Activated T-cell treated with anti-CD3 and anti-CD28 coated beads, Interleukin-2, amount 50 U/mL, for 4 hours (primary cell): ENCODE results near the gene MLIP. TPM values are rescaled to one million over a fixed set of nuclear protein-coding genes. Genes with fewer than 3 reads are reported as not detected.
"Not testable (repeated sequence)": the region's sequence is repeated elsewhere in the genome, so short reads cannot be mapped to it uniquely, and the experiment has no call there.

Experiments used
- ATAC-seq, 2 donors: fragments of 200-7000 bp; cut with Tn5 transposase; one replicate each; pipeline ENCODE4 v1.10.0; 2021
- DNase-seq: peaks from one replicate; pipeline ENCODE4 v3.0.0-alpha.2; 2020
- H3K27me3 Mint-ChIP-seq: one replicate; pipeline ENCODE4 v1.8.0; 2021; ENCODE audit warnings: low read depth, mixed read lengths
- H3K36me3 Mint-ChIP-seq: one replicate; pipeline ENCODE4 v1.8.0; 2022; ENCODE audit warnings: mixed read lengths; ENCODE audit not compliant: insufficient read depth
- H3K4me1 Mint-ChIP-seq: one replicate; pipeline ENCODE4 v1.8.0; 2021; ENCODE audit warnings: low read depth, mixed read lengths
- H3K4me3 Mint-ChIP-seq: one replicate; pipeline ENCODE4 v1.8.0; 2021; ENCODE audit warnings: mild to moderate bottlenecking, moderate library complexity, mixed read lengths
- H3K9me3 Mint-ChIP-seq: one replicate; pipeline ENCODE4 v1.8.0; 2021; ENCODE audit warnings: mixed read lengths
- total RNA-seq, 3 donors: library from RNA; stranded (reverse); gene quantifications; one replicate each; pipeline ENCODE4 v1.2.1, GENCODE V29; 2021

MLIP gene
- total RNA-seq = not detected

DNA sequence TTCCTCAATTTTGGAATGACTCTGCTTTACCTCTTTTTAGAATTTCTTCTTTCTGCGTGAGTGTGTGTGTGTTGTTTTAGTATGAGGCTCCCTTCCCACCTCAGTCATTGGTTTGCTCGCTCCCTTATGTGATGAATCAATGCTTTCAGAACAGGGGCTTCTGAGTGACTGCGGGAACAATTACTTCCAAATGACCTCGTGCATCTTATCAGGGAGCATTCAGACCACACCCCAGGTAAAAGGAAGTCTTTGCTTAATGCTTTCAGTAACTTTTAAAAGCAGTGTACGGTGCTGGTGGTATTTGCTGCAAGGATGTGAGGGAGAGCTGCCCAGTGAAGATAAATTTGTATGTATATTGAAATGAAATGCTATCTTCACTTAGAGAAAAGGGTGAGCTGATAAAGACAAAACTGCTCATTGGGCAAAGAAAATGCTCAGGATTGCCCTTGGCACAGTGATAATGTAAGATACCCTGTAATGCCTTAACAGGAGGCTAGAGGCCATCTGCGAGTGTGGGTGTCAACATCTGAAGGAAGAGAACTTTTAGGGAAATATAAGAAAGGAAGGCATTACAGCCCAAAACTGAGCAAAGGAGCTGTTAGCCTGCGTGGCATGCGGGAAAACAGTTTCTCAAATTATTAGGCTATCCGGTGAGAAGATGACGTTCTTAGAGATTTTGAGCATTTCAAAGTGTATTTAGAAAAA lies at the start of gene MLIP:
Gene MLIP, plus strand, starts transcription at position 103 of the 705 bp plus-strand sequence. Its CDS starts 37 bp downstream, at position 140.
- Mint-ChIP-seq H3K4me3 (no peak within 1 kb of the TSS), H3K9me3 (peaks cover 7% of the 10 kb centered on the region), H3K27me3 (peaks cover 4% of the 10 kb centered on the region), H3K4me1 (no peaks in the 10 kb centered on the region), H3K36me3 (no peaks in the 10 kb centered on the region)
- ATAC-seq = no peak
- DNase-seq = no peak

GRCh38 chr6:54063228-54063539 lies 48.1 kb upstream of the MLIP start:
- DNase-seq = no peak
- ATAC-seq = no peak
- no peaks in the 10 kb centered on the region for H3K27me3 Mint-ChIP-seq
- H3K4me3 Mint-ChIP-seq = no peak overlapping the region
- H3K36me3 Mint-ChIP-seq = no peaks in the 10 kb centered on the region
- no peaks in the 10 kb centered on the region for H3K9me3 Mint-ChIP-seq
- H3K4me1 Mint-ChIP-seq = no peaks in the 10 kb centered on the region

- Mint-ChIP-seq H3K27me3 (no peaks in the 10 kb centered on the region), H3K9me3 (no peaks in the 10 kb centered on the region), H3K4me3 (no peak overlapping the region), H3K4me1 (no peaks in the 10 kb centered on the region), H3K36me3 (no peaks in the 10 kb centered on the region)
- no peak for ATAC-seq
- no peak for DNase-seq
Observed at GRCh38 chr6:54068694-54069093, 42.5 kb upstream of the MLIP start.

- Mint-ChIP-seq H3K4me1 (no peaks in the 10 kb centered on the region), H3K4me3 (no peak overlapping the region), H3K9me3 (no peaks in the 10 kb centered on the region), H3K27me3 (no peaks in the 10 kb centered on the region), H3K36me3 (no peaks in the 10 kb centered on the region)
- ATAC-seq (no peak), DNase-seq (no peak)
Observed at GRCh38 chr6:54070025-54070424, 41.2 kb upstream of the MLIP start.

DNA sequence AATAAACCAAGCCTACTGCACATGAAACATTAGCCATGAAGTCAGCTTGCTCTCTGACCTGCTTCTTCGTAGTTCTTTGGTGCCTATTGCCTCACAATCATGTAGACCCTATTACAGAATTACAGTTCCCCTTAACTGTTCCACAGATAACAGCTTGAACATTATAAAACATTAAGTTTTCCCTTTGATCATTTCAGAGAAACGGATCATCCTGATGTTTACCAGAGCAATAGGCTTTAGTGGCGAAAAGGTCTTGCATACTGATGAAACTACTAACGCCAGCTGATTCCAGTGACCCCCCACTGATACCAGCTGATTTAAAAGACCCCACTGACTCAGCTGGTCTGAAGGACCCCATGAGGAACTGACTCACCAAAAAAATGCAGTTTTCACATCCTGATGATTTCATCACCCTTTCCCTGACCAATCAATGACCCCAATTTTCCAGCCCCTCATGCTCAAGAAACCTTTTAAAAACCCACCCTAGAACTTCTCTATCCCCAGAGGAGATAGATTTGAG lies 39.4 kb upstream of the MLIP start:
- Mint-ChIP-seq H3K9me3 (peaks cover 5% of the 10 kb centered on the region), H3K4me3 (no peak overlapping the region), H3K36me3 (no peaks in the 10 kb centered on the region), H3K4me1 (no peaks in the 10 kb centered on the region), H3K27me3 (no peaks in the 10 kb centered on the region)
- ATAC-seq (no peak), DNase-seq (no peak)

GRCh38 chr6:54072635-54073313 lies 38.5 kb upstream of the MLIP start:
- no peak for ATAC-seq
- H3K36me3 Mint-ChIP-seq = no peaks in the 10 kb centered on the region
- DNase-seq = no peak
- H3K4me3 Mint-ChIP-seq = no peak overlapping the region
- H3K4me1 Mint-ChIP-seq = no peaks in the 10 kb centered on the region
- peaks cover 5% of the 10 kb centered on the region for H3K9me3 Mint-ChIP-seq
- H3K27me3 Mint-ChIP-seq = no peaks in the 10 kb centered on the region

DNA sequence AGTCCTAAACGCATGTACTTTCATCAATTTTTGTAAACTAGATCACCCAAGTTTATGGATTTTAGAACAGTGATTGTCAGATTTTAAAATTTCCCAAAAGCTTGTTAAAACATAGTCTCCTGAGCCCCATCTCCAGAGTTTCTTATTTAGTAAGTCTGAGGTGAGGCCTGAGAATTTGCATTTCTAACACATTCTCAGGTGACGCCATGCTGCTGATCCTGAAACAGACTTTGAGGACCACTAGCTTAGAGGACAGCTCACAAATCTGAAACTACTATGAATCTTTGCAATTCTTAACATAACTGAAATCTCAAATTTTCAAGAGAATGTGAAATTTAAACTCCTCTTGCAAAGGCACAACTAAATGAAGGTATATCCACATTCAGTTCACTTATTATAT lies 37.8 kb upstream of the MLIP start:
- DNase-seq = no peak
- ATAC-seq = no peak
- peaks cover 5% of the 10 kb centered on the region for H3K9me3 Mint-ChIP-seq

GRCh38 chr6:54074109-54074508 lies 37.1 kb upstream of the MLIP start:
- Mint-ChIP-seq H3K9me3 (peaks cover 5% of the 10 kb centered on the region), H3K36me3 (no peaks in the 10 kb centered on the region), H3K27me3 (no peaks in the 10 kb centered on the region), H3K4me3 (no peak overlapping the region), H3K4me1 (no peaks in the 10 kb centered on the region)
- ATAC-seq = no peak
- DNase-seq = no peak

More for the DNA sequence above, 37.8 kb upstream of the MLIP start:
- Mint-ChIP-seq H3K36me3 (no peaks in the 10 kb centered on the region), H3K27me3 (no peaks in the 10 kb centered on the region), H3K4me3 (no peak overlapping the region), H3K4me1 (no peaks in the 10 kb centered on the region)

DNA sequence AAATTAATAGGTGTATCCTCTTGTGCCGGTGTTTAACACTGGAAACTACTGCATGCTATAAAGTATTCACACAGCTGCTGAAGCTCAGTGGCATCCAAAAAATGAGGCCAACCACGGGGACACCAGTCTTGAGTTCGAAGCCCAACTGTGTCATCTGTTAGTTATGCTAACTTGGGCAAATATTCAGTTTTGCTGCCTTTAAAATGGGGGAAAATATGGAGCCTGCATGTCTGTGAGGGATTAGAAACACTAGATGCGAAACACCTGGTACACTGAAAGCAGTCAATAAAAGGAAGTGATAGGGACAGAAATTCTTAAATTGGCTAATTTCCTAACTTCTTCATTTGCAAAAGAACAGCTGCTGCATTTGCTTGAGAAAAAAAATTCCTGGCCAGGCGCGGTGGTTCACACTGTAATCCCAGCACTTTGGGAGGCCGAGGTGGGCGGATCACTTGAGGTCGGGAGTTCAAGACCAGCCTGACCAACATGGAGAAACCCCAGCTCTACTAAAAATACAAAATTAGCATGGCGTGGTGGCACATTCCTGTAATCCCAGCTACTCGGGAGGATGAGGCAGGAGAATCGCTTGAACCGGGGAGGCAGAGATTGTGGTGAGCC lies 36.6 kb upstream of the MLIP start:
- no peak for ATAC-seq

GRCh38 chr6:54076159-54076789 lies 35.0 kb upstream of the MLIP start:
- DNase-seq (no peak), ATAC-seq (no peak)
- no peak overlapping the region for H3K4me3 Mint-ChIP-seq
- H3K9me3 Mint-ChIP-seq = peaks cover 5% of the 10 kb centered on the region
- H3K27me3 Mint-ChIP-seq = no peaks in the 10 kb centered on the region
- no peaks in the 10 kb centered on the region for H3K4me1 Mint-ChIP-seq
- no peaks in the 10 kb centered on the region for H3K36me3 Mint-ChIP-seq

More for the DNA sequence above, 36.6 kb upstream of the MLIP start:
- no peaks in the 10 kb centered on the region for H3K4me1 Mint-ChIP-seq
- H3K27me3 Mint-ChIP-seq = no peaks in the 10 kb centered on the region
- H3K9me3 Mint-ChIP-seq = peaks cover 5% of the 10 kb centered on the region
- H3K36me3 Mint-ChIP-seq = no peaks in the 10 kb centered on the region
- DNase-seq = no peak
- H3K4me3 Mint-ChIP-seq = no peak overlapping the region

DNA sequence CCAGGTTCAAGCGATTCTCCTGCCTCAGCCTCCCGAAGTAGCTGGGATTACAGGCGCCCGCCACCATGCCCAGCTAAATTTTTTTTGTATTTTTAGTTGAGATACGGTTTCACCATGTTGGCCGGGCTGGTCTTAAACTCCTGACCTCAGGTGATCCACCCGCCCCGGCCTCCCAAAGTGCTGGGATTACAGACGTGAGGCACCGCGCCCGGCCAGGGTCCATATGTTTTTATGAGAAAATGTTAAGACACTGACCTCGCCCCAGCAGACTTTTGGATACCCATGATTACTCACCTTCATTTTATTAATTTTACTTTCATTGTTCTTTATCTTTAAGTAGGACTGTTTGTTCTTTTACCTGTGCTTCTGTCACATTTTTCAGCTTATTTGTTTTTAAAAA lies 29.7 kb upstream of the MLIP start:
- DNase-seq, H3K27me3 Mint-ChIP-seq, H3K9me3 Mint-ChIP-seq, H3K36me3 Mint-ChIP-seq, H3K4me3 Mint-ChIP-seq, H3K4me1 Mint-ChIP-seq, ATAC-seq: not testable (repeated sequence)

DNA sequence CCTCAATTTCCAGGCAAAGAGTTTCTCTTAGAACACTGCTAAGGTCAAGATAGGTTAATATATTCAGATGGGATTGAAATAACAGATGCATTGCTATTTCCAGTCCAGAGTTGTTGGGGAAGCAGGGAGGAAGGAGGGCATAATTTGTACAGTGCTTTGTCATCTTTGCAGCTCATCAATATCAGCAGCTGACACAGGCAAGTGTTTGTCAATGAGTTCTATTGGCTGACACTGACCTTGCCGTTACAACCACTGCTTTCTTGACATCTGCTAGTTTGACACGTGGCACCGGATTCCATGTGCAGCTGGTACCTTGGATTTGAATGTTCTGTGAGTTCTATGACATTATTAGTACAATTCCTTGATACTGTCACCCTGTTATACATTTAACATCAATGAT lies 28.0 kb upstream of the MLIP start:
- ATAC-seq (no peak), DNase-seq (no peak)
- Mint-ChIP-seq H3K4me3 (no peak overlapping the region), H3K9me3 (no peaks in the 10 kb centered on the region), H3K36me3 (no peaks in the 10 kb centered on the region), H3K4me1 (no peaks in the 10 kb centered on the region), H3K27me3 (peaks cover 2% of the 10 kb centered on the region)

DNA sequence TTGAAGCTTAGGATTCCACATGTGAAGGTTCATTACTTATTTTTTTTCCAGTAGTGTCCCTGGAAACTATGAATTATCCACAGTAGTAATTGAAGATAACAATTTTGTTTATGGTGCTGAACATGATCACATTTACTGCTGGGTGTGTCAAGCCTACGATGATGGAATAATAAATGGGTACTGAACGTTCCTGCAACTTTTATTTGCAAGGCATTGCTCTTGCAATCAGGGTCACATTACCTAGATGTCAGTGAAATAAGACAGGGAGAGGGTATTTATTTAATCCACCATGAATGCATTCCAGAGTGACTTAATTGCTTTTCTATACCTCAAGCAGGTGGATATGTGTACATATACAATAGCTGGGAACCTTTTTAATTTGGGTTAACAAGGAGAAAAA lies 27.0 kb upstream of the MLIP start:
- H3K4me3 Mint-ChIP-seq = no peak overlapping the region
- H3K27me3 Mint-ChIP-seq = peaks cover 2% of the 10 kb centered on the region
- no peak for DNase-seq
- no peaks in the 10 kb centered on the region for H3K4me1 Mint-ChIP-seq
- no peaks in the 10 kb centered on the region for H3K9me3 Mint-ChIP-seq
- ATAC-seq = no peak
- no peaks in the 10 kb centered on the region for H3K36me3 Mint-ChIP-seq

GRCh38 chr6:54085047-54085446 lies 26.2 kb upstream of the MLIP start:
- no peak for DNase-seq
- no peaks in the 10 kb centered on the region for H3K9me3 Mint-ChIP-seq
- ATAC-seq = no peak
- H3K36me3 Mint-ChIP-seq = no peaks in the 10 kb centered on the region
- no peaks in the 10 kb centered on the region for H3K4me1 Mint-ChIP-seq
- peaks cover 2% of the 10 kb centered on the region for H3K27me3 Mint-ChIP-seq
- H3K4me3 Mint-ChIP-seq = no peak overlapping the region
